GM19240 (cell line): ENCODE data around the gene CHGA.
A peak's percentile ranks its signal among the peaks of the same experiment; 100 is the strongest.

Experiments
- DNase-seq: peaks from one replicate; pipeline ENCODE4 v3.0.0; 2011; ENCODE audit warnings: low spot score; ENCODE audit not compliant: insufficient read length

CHGA gene, protein sequence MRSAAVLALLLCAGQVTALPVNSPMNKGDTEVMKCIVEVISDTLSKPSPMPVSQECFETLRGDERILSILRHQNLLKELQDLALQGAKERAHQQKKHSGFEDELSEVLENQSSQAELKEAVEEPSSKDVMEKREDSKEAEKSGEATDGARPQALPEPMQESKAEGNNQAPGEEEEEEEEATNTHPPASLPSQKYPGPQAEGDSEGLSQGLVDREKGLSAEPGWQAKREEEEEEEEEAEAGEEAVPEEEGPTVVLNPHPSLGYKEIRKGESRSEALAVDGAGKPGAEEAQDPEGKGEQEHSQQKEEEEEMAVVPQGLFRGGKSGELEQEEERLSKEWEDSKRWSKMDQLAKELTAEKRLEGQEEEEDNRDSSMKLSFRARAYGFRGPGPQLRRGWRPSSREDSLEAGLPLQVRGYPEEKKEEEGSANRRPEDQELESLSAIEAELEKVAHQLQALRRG

DNA sequence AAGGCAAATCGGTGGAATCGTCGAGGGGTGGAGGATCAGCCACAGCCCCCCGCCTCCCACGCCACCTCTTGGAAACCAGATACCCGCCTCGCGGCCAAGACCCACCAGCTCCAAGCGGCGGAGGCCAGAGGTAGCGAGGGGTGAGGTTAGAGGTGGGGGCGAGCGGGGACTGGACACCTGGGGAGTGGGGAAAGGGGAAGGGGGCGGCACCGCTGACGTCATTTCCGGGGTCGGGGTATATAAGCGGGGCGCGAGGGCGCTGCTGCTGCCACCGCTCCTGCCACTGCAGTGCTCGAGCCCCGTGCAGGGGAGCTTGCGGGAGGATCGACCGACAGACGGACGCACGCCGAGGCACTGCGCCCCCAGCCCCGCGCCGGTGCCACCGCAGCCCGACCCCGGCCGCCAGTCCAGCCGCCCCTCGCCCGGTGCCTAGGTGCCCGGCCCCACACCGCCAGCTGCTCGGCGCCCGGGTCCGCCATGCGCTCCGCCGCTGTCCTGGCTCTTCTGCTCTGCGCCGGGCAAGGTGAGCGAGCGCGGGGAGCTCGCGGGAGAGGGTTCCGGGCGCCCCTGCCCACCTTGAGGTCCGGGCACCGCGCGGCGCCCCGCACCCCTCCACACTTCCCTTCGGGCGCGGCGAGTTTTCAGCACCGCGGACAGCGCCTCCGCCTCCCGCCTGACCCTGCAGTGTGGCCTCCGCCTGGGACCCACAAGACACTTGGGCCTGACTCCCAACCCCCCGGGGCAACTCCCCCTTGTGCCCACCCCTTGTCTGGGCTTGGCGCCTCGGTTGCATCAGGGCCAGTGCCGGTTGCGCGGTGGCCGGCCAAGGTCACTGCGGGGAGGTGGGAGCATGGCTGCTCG is at the start of gene CHGA:
Gene CHGA, plus strand, starts transcription at position 268 of the 861 bp plus-strand sequence. Its CDS starts 210 bp downstream, at position 478.
- DNase-seq, result peak; percentile 52

DNA sequence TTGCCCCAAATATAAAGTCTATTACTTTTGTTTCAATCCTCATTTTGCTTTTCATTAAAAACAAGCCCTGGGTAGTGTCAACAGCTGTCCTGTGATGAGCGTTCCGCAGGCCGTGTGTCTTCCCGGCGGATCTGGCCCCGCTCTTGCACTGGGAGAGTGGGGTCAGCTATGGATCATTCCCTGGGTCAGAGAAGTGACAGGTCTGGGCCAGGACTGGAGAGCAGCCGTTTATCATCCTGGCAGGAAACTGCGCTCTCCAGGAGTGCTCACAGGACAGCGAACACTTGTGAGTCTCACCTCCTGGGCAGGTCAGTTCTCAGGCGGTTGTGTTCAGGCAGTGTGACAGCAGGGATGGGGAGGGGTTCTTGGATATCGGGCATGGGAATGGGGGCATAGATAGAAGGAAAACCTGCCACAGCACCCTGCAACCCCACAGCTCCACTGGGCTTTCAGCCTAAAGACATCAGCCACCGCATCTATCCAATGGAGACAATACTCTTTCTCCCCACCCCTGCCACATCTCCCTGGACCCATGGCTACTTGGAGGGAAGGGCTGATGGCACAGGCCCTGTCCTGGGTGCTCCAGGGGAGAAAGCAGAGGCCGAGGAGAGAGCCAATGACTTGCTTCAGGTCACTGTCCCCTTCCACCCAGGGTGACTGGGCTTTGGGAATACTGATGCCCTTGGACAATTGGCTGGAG is 47.8 kb upstream of the CHGA start:
- DNase-seq, result no peak

DNA sequence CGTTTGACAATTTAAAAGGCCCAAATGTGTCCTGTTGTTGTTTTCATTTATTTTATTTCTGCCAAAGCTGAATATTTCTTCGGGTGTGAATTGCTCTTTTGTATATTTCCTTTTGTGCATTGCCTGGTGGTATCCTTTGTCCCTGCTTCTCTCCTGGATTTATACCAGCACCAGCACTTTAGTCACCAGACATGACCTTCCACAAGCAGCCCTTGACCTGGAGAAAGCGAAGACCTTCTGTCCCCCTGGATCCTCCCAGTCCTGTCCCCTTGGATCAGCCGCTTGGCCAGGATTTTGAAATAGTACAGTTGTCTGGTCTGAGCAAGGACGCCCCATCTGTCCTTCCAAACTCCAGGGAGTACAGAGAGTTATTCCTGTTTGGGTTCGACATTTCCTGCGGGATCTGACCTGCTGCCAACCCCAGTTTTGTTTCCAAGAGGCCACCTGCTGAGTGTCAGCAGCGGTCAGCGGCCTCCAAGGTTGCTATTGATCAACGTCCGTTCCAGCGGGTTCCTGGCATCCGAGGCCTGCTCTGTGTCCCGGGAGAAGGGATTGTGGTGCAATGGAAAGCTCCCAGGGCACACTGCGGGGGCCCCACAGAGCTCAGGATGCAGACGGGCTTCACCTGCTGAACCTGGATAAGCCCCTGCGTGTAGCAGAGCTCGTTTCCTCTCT is 45.1 kb upstream of the CHGA start:
- DNase-seq, result no peak

- no peak for DNase-seq
Measured at GRCh38 chr14:92880351-92880750, 42.6 kb upstream of the CHGA start.

DNA sequence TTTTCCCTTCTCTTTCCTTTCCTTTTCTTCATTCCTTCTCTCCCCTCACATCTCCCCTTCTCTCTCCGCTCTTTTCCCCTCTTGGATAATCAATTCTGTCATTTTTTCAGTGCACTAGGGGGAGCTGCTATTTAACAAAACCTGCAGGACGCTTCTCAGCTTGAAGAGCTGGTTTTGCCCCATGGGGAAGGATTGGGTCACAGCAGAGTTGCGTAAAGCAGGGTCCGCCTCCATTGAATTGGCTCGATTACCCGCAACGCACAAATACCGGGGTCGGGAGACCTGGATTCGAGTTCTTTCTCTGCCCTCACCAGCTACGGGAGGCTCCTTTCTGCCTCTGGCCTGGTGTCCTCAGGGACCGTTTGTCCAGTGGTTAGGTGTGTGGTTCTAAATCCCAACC is 42.1 kb upstream of the CHGA start:
- DNase-seq, result no peak

DNA sequence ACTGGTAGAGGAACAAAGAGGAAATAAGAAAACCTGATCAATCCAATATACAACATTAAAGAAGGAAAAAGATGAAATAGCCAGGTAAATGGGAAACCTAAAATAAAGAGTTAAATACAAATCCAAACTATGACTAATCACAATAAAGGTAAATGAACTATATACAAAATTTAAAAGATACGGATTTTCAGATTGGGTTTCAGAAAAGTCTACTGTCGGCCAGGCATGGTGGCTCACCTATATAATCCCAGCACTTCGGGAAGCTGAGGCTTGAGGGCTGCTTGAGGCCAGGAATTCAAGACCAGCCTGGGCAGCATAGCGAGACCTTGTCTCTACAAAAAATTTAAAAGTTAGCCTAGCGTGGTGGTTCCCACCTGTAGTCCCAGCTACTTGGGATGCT is 39.9 kb upstream of the CHGA start:
- DNase-seq, result no peak

- no peak for DNase-seq
Measured at GRCh38 chr14:92884410-92884809, 38.5 kb upstream of the CHGA start.

GRCh38 chr14:92885279-92886061 is 37.5 kb upstream of the CHGA start:
- no peak for DNase-seq

DNA sequence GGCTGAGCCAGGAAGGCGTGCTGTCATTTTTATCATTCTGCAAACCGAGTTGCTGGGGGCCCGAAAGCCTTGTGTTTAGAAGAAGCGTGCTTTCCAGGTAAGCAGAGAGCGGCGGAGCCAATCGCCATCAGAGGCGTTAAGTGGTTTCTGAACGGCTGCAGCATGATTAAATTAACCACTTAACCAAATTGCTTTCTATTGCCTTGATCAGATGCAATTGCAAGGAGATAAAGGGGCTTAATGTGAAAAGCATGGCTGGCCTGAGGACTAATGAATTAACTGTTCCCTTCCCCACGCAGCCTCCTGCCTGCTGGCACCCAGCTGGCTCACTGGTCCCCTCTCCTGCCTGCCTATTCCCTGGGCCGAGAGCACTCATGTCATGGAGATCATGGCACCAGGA is 36.6 kb upstream of the CHGA start:
- DNase-seq, result no peak

DNA sequence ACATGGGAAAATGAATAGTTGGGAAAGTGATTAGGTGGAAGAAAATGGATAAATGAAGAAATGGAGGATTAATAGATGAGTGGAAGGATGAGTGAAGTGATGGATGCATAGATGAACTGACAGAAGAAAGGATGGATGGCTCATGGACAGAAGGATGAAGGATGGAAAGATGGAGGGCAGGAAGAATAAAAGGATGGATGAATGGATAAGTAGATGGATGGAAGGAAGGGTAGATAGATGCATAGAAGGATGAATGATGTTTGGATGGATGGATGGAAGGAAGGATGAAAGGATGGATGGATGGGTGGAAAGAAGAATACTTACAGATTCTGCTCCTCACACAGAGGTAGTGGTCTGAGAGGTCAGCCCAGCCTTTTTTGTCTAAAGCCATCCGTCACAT is 35.8 kb upstream of the CHGA start:
- DNase-seq, result no peak

- no peak for DNase-seq
Measured at GRCh38 chr14:92888896-92889295, 34.1 kb upstream of the CHGA start.

GRCh38 chr14:92890830-92891588 is 31.9 kb upstream of the CHGA start:
- DNase-seq, result no peak

DNA sequence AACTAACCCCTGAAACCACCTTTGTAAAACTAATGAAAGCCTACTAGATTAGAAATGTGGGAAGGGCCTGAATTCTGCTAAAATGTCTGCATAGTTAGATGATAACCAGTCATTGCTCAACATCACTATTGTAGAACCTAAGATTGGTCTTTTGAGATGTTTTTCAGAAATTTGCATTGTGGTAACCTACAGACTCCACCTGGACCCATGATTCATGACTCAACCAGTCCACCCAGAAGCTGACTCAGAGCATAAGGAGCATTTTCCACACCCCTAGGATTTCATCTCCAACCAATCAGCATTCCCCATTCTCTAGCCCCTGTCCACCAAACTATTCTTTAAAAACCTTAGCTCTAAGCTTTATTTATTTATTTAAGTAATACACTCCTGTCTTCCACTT is 30.4 kb upstream of the CHGA start:
- no peak for DNase-seq

- DNase-seq, result no peak
Measured at GRCh38 chr14:92895352-92895878, 27.5 kb upstream of the CHGA start.

DNA sequence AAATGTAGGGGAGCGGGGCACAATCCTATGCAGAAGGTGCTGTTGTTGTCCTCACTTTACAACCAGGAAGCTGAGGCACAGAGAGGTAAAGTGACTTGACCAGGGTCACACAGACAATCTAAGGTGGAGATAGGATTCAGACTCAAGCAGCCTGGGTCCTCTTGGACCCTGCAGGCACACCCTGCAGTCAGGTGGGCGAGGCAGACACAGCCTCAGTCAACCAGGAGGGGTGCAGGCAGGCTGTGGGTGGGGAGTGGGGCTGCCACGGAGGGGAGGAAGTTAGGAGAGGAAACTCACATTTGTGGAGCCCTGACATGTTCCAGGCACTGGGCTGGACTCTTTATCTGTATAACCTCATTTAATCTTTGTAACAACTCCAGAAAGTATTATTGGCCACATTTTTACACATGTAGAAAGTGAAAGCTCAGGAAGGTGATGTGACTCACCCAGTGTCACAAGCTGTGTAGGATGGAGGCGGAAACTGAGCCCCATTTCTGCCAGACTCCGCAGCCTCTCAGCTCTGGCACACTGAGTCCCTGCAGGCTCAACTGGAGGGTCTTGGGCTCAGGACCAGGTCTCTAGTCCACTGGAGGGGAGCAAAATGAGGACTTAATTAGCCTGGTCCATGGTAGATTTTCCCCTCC is 24.9 kb upstream of the CHGA start:
- no peak for DNase-seq

DNA sequence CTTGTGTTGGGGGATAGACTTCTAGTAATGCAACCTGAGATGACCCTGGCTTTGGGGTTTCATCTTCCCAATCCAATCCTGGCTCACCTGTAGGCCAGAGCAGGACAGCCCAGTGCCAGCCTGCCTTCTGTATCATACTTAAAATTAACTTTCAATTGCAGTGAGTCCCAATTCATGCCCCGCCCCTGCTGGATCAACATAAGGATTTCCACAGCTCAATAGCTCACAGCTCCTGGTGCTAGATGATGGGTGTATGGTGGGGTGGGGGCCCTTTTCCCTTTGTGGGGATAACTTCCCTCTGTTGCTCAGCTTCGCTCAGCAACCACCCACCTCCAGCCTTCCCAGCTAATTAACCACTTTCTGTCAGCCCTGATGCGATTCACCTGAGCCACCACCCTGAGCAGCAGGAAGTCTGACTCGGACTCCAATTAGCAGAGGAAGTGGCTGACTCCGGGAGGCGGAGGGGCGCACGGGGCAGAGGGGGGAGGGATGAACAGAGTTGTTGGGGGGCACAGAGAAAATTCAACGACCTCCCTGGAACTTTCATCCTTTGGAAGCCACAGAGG is 24.3 kb upstream of the CHGA start:
- DNase-seq, result no peak

GRCh38 chr14:92900660-92901059 is 22.3 kb upstream of the CHGA start:
- DNase-seq, result no peak

- no peak for DNase-seq
Measured at GRCh38 chr14:92902191-92902590, 20.8 kb upstream of the CHGA start.

DNA sequence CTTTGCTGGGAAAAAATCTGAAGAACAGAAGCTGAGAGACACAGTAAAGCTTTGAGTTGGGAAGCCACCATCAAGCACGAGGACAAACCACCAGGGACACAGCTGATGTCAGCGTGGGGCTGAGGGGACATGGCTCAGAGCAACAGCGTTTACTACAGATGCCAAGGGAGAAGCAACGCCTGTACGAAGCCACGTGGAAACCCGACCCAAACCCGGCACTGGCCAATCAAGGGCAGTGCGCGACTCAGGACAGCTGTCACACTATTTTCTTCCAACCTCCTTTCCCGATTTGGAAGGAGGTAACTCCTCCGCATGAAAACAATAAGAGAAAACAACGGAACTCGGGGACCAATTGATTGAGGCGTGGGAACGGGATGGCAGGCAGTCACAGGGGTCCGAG is 20.2 kb upstream of the CHGA start:
- no peak for DNase-seq
